GM12878 (cell line): Measurements from ENCODE around the gene EGFL8. TPM values are rescaled to one million over a fixed set of nuclear protein-coding genes. Genes with fewer than 3 reads are reported as not detected.

Experiments used
- ATAC-seq: fragments of 200-7000 bp; cut with Tn5 transposase; 3 replicates; pipeline ENCODE4 v1.9.1; 2020; ENCODE audit warnings: mild to moderate bottlenecking, moderate library complexity
- BruUV-seq: library from RNA; stranded (reverse); fragments of 400-500 nt; replicated peaks from 2 replicates; lab custom pipeline; 2021; lab: Mats Ljungman, UMichigan
- CTCF ChIA-PET: fragments of 300-600 bp; sonication (Branson Sonifier 250); formaldehyde crosslinking; extraction: SDS; loops from one replicate; lab custom pipeline; 2021; ENCODE audit warnings: inconsistent platforms; lab: Yijun Ruan, JAX
- POLR2A ChIA-PET: fragments of 350-600 bp; formaldehyde crosslinking; extraction: SDS; loops from one replicate; lab custom pipeline; 2021; ENCODE audit warnings: inconsistent platforms; lab: Charles Lee
- RAD21 ChIA-PET: fragments of 300-600 bp; sonication (Branson Sonifier 250); formaldehyde crosslinking; loops from one replicate; lab custom pipeline; 2023; ENCODE audit warnings: antibody characterized with exemption; ENCODE audit not compliant: unreplicated experiment; lab: Charles Lee
- SMC1A ChIA-PET: fragments of 300-600 bp; sonication (Branson Sonifier 250); formaldehyde crosslinking; loops from one replicate; lab custom pipeline; 2023; ENCODE audit not compliant: unreplicated experiment, uncharacterized antibody; lab: Charles Lee
- DNase-seq: peaks from one replicate; pipeline ENCODE4 v3.0.0-alpha.2; 2011; ENCODE audit warnings: low read depth, low spot score
- FAIRE-seq: peaks from 3 replicates; lab custom pipeline; 2011; peaks lifted over from hg19 to GRCh38; lab: Jason Lieb, UNC
- H2AFZ ChIP-seq: 2 replicates; pipeline ENCODE4 v1.6.0; 2011; ENCODE audit warnings: low read depth, low read length, control low read depth; ENCODE audit not compliant: control insufficient read depth
- H3K27ac ChIP-seq: 2 replicates; pipeline ENCODE4 v1.5.1; 2011; ENCODE audit warnings: control low read depth; ENCODE audit not compliant: control insufficient read depth, insufficient read depth
- H3K27me3 ChIP-seq, 2 experiments: replicated peaks in 1 of 2; 2 replicates each; pipeline versions ENCODE4 v1.6.0 to v1.6.1; 2011; ENCODE audit warnings: low read length in 1 of 2; ENCODE audit not compliant: control insufficient read depth in 2 of 2, insufficient read depth in 2 of 2
- H3K36me3 ChIP-seq, 2 experiments: 2 replicates each; pipeline ENCODE4 v1.5.1; 2011; ENCODE audit warnings: low read length in 1 of 2; ENCODE audit not compliant: control insufficient read depth in 2 of 2, insufficient read depth in 2 of 2
- H3K4me1 ChIP-seq: 2 replicates; pipeline ENCODE4 v1.6.1; 2011; ENCODE audit warnings: mild to moderate bottlenecking, low read length, moderate library complexity, mixed read lengths; ENCODE audit not compliant: control insufficient read depth, insufficient read depth
- H3K4me2 ChIP-seq: 2 replicates; pipeline ENCODE4 v1.6.0; 2011; ENCODE audit warnings: control low read depth; ENCODE audit not compliant: control insufficient read depth, insufficient read depth
- H3K4me3 ChIP-seq: fragments of 200-600 bp; sonication (generic); 2 replicates; pipeline ENCODE4 v1.5.1; 2016
- H3K79me2 ChIP-seq: 2 replicates; pipeline ENCODE4 v1.6.0; 2011; ENCODE audit warnings: low read length; ENCODE audit not compliant: control insufficient read depth, insufficient read depth
- H3K9ac ChIP-seq: 2 replicates; pipeline ENCODE4 v1.8.0; 2011; ENCODE audit warnings: low read length, control low read depth, mixed read lengths; ENCODE audit not compliant: control insufficient read depth, insufficient read depth
- H3K9me3 ChIP-seq: replicated peaks from 3 replicates; pipeline ENCODE4 v1.5.1; 2011; ENCODE audit warnings: mild to moderate bottlenecking, low read length; ENCODE audit not compliant: control insufficient read depth, insufficient read depth
- H4K20me1 ChIP-seq: 2 replicates; pipeline ENCODE4 v1.6.0; 2011; ENCODE audit not compliant: control insufficient read depth, insufficient read depth
- BACH1 ChIP-seq: fragments of 450-650 bp; IDR thresholded peaks from 2 replicates; pipeline ENCODE4 v1.6.1; 2017; ENCODE audit warnings: mild to moderate bottlenecking, borderline replicate concordance
- CBX5 ChIP-seq: sonication (generic); IDR thresholded peaks from 2 replicates; pipeline ENCODE4 v1.6.1; 2016; ENCODE audit warnings: low read depth, moderate library complexity, mild to moderate bottlenecking, inconsistent platforms
- EED ChIP-seq: sonication (generic); IDR thresholded peaks from 2 replicates; pipeline ENCODE4 v1.6.1; 2016; ENCODE audit warnings: antibody characterized with exemption, low read depth
- HDAC6 ChIP-seq: fragments of 200-600 bp; sonication (generic); IDR thresholded peaks from one replicate; pipeline ENCODE4 v1.8.0; 2017; ENCODE audit warnings: antibody characterized with exemption; ENCODE audit not compliant: unreplicated experiment
- HDGF ChIP-seq: fragments of 450-650 bp; IDR thresholded peaks from 2 replicates; pipeline ENCODE4 v1.6.1; 2016; ENCODE audit warnings: antibody characterized with exemption
- KLF5 ChIP-seq: fragments of 450-650 bp; IDR thresholded peaks from 2 replicates; pipeline ENCODE4 v1.6.1; 2014; ENCODE audit warnings: mild to moderate bottlenecking; ENCODE audit not compliant: partially characterized antibody
- MXI1 ChIP-seq: fragments of 150-350 bp; IDR thresholded peaks from 2 replicates; pipeline ENCODE4 v1.6.1; 2011; ENCODE audit warnings: low read depth, mild to moderate bottlenecking, inconsistent platforms, low read length, improper control_type of control experiment
- MYB ChIP-seq: fragments of 150-350 bp; IDR thresholded peaks from 2 replicates; pipeline ENCODE4 v1.6.1; 2014; ENCODE audit warnings: mild to moderate bottlenecking, low read depth, low read length, borderline replicate concordance
- NFXL1 ChIP-seq: fragments of 450-650 bp; IDR thresholded peaks from 2 replicates; pipeline ENCODE4 v1.6.1; 2017; ENCODE audit warnings: antibody characterized with exemption, mild to moderate bottlenecking, borderline replicate concordance
- PAX8 ChIP-seq: fragments of 450-650 bp; IDR thresholded peaks from 2 replicates; pipeline ENCODE4 v1.6.1; 2017; ENCODE audit warnings: mild to moderate bottlenecking, moderate library complexity
- POU2F2 ChIP-seq: IDR thresholded peaks from 3 replicates; pipeline ENCODE4 v1.6.1; 2011; ENCODE audit warnings: low read depth, mild to moderate bottlenecking, low read length, borderline replicate concordance
- RAD51 ChIP-seq: fragments of 450-650 bp; IDR thresholded peaks from 2 replicates; pipeline ENCODE4 v1.6.1; 2016; ENCODE audit warnings: moderate library complexity, mild to moderate bottlenecking, inconsistent platforms
- SMAD5 ChIP-seq: IDR thresholded peaks from 2 replicates; pipeline ENCODE4 v1.6.1; 2016; ENCODE audit warnings: antibody characterized with exemption, low read depth
- SMARCA5 ChIP-seq: fragments of 450-650 bp; IDR thresholded peaks from 2 replicates; pipeline ENCODE4 v1.6.1; 2017; ENCODE audit warnings: mild to moderate bottlenecking
- SRF ChIP-seq, 2 experiments: IDR thresholded peaks; 2 replicates each; pipeline ENCODE4 v1.6.1; 2011; ENCODE audit warnings: low read depth in 2 of 2, low read length in 2 of 2, mild to moderate bottlenecking in 1 of 2, moderate library complexity in 1 of 2
- ZNF622 ChIP-seq: fragments of 450-650 bp; IDR thresholded peaks from 2 replicates; pipeline ENCODE4 v1.6.1; 2017; ENCODE audit warnings: mild to moderate bottlenecking, inconsistent platforms
- ZSCAN29 ChIP-seq: fragments of 450-650 bp; IDR thresholded peaks from 2 replicates; pipeline ENCODE4 v1.6.1; 2017; ENCODE audit warnings: mild to moderate bottlenecking, moderate library complexity
- WGBS: methylation state at CpG from one replicate; pipeline ENCODE4 v1.1.6; 2016; ENCODE audit warnings: low lambda C conversion rate; ENCODE audit not compliant: insufficient replicate concordance, insufficient coverage; ENCODE audit errors: missing lambda C conversion rate; 5-methylcytosine and 5-hydroxymethylcytosine counted together
- in situ Hi-C: fragments of 300-500 bp; cut with MboI; formaldehyde crosslinking; loops from 9 replicates; pipeline ENCODE4 v1.14.3; 2018; ENCODE audit warnings: mixed read lengths
- intact Hi-C: fragments of 100-400 bp; cut with micrococcal nuclease; formaldehyde crosslinking; loops from one replicate; pipeline ENCODE4 v1.14.2; 2022; ENCODE audit not compliant: unreplicated experiment
- polyA plus RNA-seq, 11 experiments: library from polyadenylated mRNA; depleted of rRNA in 4 of 11; unstranded in 6 of 11; stranded (reverse) in 5 of 11; fragments of >200 nt; fragmentation: Nextera tagmentation in 4 of 11; fragmentation: Illumina TruSeq in 1 of 11; extraction: Ambion mirVana in 4 of 11; extraction: Trizol in 1 of 11; gene quantifications; 1 replicate in 1 of 11; 2 replicates in 10 of 11; pipeline versions ENCODE4 v1.2.1 to v1.2.3, GENCODE V29; 2011 to 2016; ENCODE audit warnings: inconsistent platforms in 2 of 11, missing spikeins in 2 of 11, low read depth in 1 of 11
- total RNA-seq, 4 experiments: library from RNA; depleted of rRNA in 3 of 4; stranded (reverse); fragments of >200 nt in 3 of 4; fragmentation: Illumina TruSeq in 1 of 4; extraction: Trizol in 1 of 4; gene quantifications; 2 replicates each; pipeline versions ENCODE4 v1.2.1 to v1.2.3, GENCODE V29; 2013 to 2021
- TF ChIP-seq, protein P1 (sequence below): fragments of 450-650 bp; IDR thresholded peaks from 2 replicates; pipeline ENCODE4 v1.6.1; 2016; ENCODE audit warnings: mild to moderate bottlenecking, moderate library complexity, borderline replicate concordance

Gene EGFL8
- total and polyA plus RNA-seq, 10 of the 15 experiments (the other 5 are each of a cell fraction or from before 2014, with no cell fraction given): 0.07 to 3.5 (median 1.4) TPM

- CTCF ChIA-PET: interaction anchor here (0.6 kb wide), 1 partner anchor 53 kb away, joined by 4 read pairs; no protein-coding TSS in a partner anchor
Measured at GRCh38 chr6:32215617-32216016, 51.2 kb downstream of the EGFL8 start.

More at GRCh38 chr6:32215617-32216016, 51.2 kb downstream of the EGFL8 start:
- in situ Hi-C loops: no loop called here
- SMC1A ChIA-PET: interaction anchor here (0.8 kb wide), 1 partner anchor 11 kb away, joined by 3 read pairs; no protein-coding TSS in a partner anchor
- Histone ChIP-seq H3K36me3 (no peaks in the 10 kb centered on the region), H3K4me3 (no peak overlapping the region), H3K79me2 (no peaks in the 10 kb centered on the region), H3K4me1 (no peaks in the 10 kb centered on the region), H3K9me3 (no peaks in the 10 kb centered on the region), H3K4me2 (no peak overlapping the region), H2AFZ (no peak overlapping the region), H3K27ac (no peak overlapping the region), H4K20me1 (no peaks in the 10 kb centered on the region), H3K9ac (no peak overlapping the region), H3K27me3 (peaks cover 3 to 4% of the 10 kb centered on the region in 2 experiments; a peak in 3 of 4 replicates)
- POLR2A ChIA-PET: no interaction called here
- intact Hi-C loops: no loop called here
- WGBS: 77% methylated on average over 4 of the region's 4 CpGs
- no TSS peak for BruUV-seq
- RAD21 ChIA-PET: no interaction called here
- FAIRE-seq (no peak), DNase-seq (no peak), ATAC-seq (no peak)
- TF ChIP-seq SRF (IDR thresholded peaks at IDR 0.05; ENCODE audit: low read depth in 2 of 2, low read length in 2 of 2) (no peak), EED (no peak), RAD51 (no peak), PAX8 (no peak), NFXL1 (no peak), ZNF622 (no peak), MYB (no peak), MXI1 (no peak), HDAC6 (no peak), ZSCAN29 (no peak), SMAD5 (no peak), CBX5 (no peak), KLF5 (no peak), HDGF (no peak), BACH1 (no peak), SMARCA5 (no peak), POU2F2 (no peak)
- TF ChIP-seq, protein P1, sequence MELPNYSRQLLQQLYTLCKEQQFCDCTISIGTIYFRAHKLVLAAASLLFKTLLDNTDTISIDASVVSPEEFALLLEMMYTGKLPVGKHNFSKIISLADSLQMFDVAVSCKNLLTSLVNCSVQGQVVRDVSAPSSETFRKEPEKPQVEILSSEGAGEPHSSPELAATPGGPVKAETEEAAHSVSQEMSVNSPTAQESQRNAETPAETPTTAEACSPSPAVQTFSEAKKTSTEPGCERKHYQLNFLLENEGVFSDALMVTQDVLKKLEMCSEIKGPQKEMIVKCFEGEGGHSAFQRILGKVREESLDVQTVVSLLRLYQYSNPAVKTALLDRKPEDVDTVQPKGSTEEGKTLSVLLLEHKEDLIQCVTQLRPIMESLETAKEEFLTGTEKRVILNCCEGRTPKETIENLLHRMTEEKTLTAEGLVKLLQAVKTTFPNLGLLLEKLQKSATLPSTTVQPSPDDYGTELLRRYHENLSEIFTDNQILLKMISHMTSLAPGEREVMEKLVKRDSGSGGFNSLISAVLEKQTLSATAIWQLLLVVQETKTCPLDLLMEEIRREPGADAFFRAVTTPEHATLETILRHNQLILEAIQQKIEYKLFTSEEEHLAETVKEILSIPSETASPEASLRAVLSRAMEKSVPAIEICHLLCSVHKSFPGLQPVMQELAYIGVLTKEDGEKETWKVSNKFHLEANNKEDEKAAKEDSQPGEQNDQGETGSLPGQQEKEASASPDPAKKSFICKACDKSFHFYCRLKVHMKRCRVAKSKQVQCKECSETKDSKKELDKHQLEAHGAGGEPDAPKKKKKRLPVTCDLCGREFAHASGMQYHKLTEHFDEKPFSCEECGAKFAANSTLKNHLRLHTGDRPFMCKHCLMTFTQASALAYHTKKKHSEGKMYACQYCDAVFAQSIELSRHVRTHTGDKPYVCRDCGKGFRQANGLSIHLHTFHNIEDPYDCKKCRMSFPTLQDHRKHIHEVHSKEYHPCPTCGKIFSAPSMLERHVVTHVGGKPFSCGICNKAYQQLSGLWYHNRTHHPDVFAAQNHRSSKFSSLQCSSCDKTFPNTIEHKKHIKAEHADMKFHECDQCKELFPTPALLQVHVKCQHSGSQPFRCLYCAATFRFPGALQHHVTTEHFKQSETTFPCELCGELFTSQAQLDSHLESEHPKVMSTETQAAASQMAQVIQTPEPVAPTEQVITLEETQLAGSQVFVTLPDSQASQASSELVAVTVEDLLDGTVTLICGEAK: no peak
